SIG-M5 (cell line): Measurements from ENCODE around the gene ERP29.
"Not testable (repeated sequence)": the region's sequence is repeated elsewhere in the genome, so short reads cannot be mapped to it uniquely, and the experiment has no call there.

Experiments used
- DNase-seq: peaks from one replicate; lab custom pipeline; 2025; lab: John Stamatoyannopoulos, UW

ERP29 gene

DNA sequence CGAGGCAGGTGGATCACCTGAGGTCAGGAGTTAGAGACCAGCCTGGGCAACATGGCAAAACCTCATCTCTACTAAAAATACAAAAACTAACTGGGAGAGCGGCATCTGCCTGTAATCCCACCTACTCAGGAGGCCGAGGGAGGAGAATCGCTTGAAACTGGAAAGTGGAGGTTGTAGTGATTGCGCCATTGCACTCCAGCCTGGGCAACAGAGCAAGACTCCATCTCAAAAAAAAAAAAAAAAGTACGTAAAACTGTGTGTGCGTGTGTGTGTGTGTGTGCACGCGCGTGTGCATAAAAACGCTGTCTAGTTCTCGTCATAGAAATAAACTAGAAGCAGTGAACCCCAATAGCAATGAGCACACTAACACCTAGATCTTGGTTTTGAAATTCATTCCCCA lies 23.4 kb downstream of the ERP29 start:
- not testable (repeated sequence) for DNase-seq

- DNase-seq: no peak
Measured at GRCh38 chr12:112046003-112046402, 32.8 kb downstream of the ERP29 start.

GRCh38 chr12:112049351-112049750 lies 36.1 kb downstream of the ERP29 start:
- DNase-seq: no peak

- DNase-seq: no peak
Measured at GRCh38 chr12:112061137-112061536, 47.9 kb downstream of the ERP29 start.

DNA sequence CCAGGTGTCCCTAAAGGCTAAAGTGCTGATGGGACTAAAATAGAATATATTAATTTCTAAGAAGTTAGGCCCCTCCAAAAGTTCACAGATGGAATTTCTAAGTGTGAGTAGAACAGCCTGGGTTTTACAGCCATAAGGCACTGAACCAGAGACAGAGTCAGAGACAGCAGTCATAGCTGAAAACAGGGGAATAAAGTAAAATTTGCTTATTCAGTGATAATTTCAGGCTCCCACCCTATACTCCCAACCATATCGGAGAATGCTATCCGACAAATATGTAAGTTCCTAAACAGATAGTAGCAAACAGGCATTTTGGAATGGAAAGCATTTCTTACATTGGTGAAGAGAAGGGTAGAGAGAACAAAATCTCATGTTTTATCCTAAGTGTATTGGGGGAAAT lies 50.0 kb downstream of the ERP29 start:
- no peak for DNase-seq

- no peak for DNase-seq
Measured at GRCh38 chr12:112066566-112066965, 53.3 kb downstream of the ERP29 start.
